Astrocyte of the cerebellum (primary cell): Measurements from ENCODE around the gene P3H1.

ENCODE experiments used
- DNase-seq: peaks from one replicate; pipeline ENCODE4 v3.0.0-alpha.2; 2011; ENCODE audit warnings: low read depth
- H3K4me3 ChIP-seq: 2 replicates; pipeline ENCODE4 v1.5.1; 2011; ENCODE audit warnings: mild to moderate bottlenecking, low read depth, low read length, moderate library complexity
- CTCF ChIP-seq: IDR thresholded peaks from 2 replicates; pipeline ENCODE4 v1.5.1; 2012; ENCODE audit warnings: low read length, low read depth, moderate library complexity, mild to moderate bottlenecking; ENCODE audit errors: missing control alignments
- in situ Hi-C: cut with HindIII; loops from 2 replicates; pipeline ENCODE4 v1.10.0; 2017; ENCODE audit warnings: low sequenced_read_pairs

The P3H1 gene

GRCh38 chr1:42765832-42766740, 742 bp downstream of the P3H1 start:
- in situ Hi-C loops: no loop called here
- peak; percentile 75 for TF ChIP-seq CTCF
- H3K4me3 ChIP-seq: peak overlapping the region; percentile 69
- peak; percentile 68 for DNase-seq

- peak overlapping the region; percentile 69 for H3K4me3 ChIP-seq
- no peak for TF ChIP-seq CTCF
- in situ Hi-C loops: no loop called here
- no peak for DNase-seq
These were observed 1.6 kb downstream of the P3H1 start for GRCh38 chr1:42765269-42765668.

GRCh38 chr1:42762269-42762668, 4.6 kb downstream of the P3H1 start:
- no peak overlapping the region for H3K4me3 ChIP-seq
- in situ Hi-C loops: no loop called here
- no peak for TF ChIP-seq CTCF
- DNase-seq: no peak

GRCh38 chr1:42761567-42761966, 5.3 kb downstream of the P3H1 start:
- no peak for DNase-seq
- in situ Hi-C loops: no loop called here
- TF ChIP-seq CTCF: no peak
- no peak overlapping the region for H3K4me3 ChIP-seq

GRCh38 chr1:42759114-42759513, 7.7 kb downstream of the P3H1 start:
- H3K4me3 ChIP-seq: no peak overlapping the region
- in situ Hi-C loops: no loop called here
- DNase-seq: no peak
- TF ChIP-seq CTCF: peak; percentile 4

GRCh38 chr1:42758641-42759040, 8.2 kb downstream of the P3H1 start:
- TF ChIP-seq CTCF: no peak
- no peak for DNase-seq
- no peak overlapping the region for H3K4me3 ChIP-seq
- in situ Hi-C loops: no loop called here
